Stimulated activated CD8-positive, alpha-beta memory T cell treated with anti-CD3 and anti-CD28 coated beads, Interleukin-2, amount 100 ng/mL, for 1 hour (primary cell): ENCODE results near the gene PROCA1.
"Not testable (repeated sequence)": the region's sequence is repeated elsewhere in the genome, so short reads cannot be mapped to it uniquely, and the experiment has no call there.

ENCODE experiments used
- DNase-seq, 2 donors: peaks; one replicate each; pipeline ENCODE4 v3.0.0-alpha.2; 2020; ENCODE audit warnings: low read depth in 2 of 2

The PROCA1 gene

DNA sequence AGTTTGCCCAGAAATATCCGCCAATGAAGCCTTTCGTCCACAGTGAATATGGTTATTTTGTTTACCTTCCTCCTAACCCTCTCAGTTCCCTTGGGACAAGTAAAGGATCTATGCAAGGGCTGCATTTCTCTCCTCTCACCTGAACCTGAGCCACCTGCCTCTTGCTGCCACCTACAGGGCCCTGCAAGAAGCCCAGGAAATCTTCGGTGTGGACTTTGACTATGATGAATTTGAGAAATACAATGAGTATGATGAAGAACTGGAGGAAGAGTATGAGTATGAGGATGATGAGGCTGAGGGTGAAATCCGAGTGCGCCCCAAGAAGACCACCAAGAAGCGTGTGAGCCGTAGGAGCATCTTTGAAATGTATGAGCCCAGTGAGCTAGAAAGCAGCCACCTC is 35.7 kb downstream of the PROCA1 start:
- DNase-seq = no peak

DNA sequence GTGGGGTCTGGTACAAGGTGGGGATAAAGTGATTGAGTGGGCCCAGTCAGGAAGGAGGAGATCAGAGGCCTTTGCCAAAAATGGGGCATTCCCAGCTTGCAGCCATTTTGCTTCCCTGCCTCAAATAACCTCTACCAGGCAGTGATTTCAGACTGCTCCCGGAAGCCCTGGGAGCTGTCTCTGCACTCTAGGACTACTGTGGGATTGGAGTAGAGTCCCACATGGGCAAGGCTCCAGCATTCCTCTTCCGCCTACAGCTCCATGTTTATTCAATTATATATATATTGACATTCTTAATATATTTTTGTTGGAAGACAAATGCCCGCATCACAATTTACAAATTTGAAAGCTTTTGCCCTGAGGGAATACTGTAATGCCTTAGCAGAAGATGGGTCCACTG is 36.2 kb downstream of the PROCA1 start:
- no peak for DNase-seq

DNA sequence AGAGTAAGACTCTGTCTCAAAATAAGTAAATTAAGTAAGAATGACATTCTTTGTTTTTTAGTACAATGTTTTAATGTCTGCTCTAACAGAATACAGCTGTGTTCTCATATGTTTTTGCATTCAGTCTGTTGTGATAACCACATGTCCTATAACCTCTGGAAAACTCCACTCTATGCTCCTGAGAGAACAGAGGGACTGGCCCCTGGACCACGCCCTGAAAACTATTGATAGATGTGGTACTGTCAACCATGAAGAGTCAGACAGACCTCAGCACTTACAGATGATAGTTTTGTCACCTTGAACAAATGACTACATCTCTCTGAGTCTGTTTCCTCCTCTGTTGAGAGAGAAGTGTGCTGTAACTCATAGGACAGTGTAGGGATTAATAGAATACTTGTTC is 41.8 kb downstream of the PROCA1 start:
- no peak for DNase-seq

DNA sequence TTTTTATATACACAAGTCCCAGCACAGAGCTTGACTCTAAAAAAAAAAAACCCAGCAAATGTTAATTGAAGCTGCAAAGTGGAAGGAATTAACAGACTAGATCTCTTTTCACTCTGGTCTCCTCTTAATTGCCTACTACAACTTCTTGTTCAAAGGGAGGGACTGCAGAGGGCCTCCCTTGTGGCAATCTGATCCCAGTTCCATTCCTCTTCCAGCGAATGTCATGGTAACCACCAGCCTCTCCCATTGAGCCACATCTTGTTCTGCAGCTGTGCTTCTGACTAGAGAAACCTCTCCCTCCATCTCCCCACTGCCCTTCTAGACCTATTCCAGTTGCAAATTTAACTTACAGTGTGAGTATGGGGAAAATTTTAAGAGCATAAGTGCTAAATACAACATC is 43.8 kb downstream of the PROCA1 start:
- DNase-seq = no peak

DNA sequence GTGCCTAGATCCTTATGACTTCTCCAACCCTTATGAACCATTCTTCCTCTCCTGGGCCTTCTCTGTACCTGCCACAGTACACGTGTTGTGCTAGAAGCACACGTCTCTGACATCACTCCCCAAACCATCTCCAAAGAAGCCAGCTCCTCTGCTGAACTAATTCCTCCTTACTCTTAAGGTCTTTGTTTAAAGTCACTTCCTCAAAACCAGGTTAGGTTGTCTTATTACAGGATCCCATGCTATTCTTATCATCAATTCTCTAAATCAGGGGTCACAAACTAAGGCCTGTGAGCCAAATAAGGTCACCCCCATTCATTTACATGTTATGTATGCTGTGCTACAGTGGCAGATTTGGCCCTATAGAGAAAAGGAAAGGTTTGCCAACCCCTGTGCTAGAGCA is 45.7 kb downstream of the PROCA1 start:
- no peak for DNase-seq

DNA sequence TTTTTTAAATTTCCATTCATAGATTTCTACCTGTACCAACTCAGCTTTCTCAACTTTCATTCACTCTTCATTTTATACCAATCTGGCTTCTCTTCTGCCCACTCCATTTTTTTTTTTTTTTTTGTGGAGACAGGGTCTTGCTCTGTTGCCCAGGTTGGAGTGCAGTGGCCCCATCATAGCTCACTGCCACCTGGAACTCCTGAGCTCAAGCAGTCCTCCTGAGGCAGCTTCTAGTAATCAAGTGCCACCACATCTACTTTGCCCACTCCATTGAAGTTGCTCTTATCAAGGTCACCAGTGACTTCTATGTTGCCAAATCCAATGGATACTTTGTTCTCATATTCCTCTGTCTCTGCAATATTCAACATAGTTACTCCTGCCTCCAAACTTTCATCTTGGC is 48.0 kb downstream of the PROCA1 start:
- no peak for DNase-seq

DNA sequence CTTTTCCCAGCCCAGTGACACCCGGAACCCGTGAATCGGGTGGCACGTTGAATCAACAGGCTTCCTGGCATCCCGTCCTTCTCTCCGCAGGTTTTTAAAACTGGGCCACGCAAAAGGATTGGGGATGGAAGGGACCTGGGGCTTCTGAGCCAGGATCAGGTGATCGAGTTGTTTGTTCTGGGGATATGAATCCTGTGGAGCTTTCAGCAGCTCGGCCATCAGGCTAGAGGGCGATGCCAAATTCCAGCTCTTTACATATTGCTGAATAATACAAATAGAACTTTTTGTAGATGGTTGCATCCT is 49.2 kb downstream of the PROCA1 start:
- no peak for DNase-seq

DNA sequence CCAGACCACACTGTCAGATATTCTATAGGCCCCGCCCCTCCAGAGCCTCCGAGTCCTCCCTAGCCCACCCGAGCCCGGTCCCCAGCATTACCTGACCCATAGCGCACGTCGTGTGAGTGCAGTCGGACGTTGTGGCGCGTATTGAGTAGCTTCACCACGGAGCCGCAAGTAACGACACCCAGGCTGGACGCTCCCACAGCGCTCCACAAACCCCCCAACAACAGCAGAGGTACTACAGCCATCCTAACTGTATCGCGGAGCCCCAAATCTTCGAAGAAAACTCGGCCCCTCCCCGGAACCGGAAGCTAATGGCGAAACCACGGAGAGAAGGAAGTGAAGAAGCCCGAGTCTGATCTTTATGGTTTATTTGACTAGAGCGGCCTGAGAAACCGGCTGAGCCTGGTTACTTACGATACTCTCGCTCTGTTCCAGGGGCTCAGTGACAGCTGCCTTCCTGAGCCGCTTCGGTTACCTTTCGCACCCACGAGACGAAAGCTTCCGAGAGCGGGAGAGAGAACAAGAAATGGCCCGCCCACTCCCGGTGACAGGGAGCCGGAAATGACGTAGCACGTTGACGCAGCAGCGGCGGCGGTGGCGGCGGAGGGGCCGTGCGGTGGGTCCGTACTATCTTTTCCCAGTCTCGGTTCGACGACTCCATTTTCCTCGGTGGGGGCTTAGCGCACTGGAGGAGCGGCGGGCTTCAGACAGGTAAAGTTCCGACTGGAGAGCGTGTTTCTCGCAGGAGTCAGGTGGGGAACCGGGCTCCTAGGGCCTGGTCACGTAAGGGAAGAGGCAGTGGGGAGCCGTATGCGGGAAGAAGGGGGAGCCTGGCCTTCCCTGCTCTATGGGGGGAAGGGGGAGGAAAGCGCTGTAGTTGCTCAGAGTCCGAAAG is 49.8 kb downstream of the PROCA1 start, which contains the start of the genes SDF2 and SUPT6H:
SDF2 (minus strand) TSS at position 272 of the 892 bp plus-strand sequence; CDS start at position 242, 30 bp downstream.
SUPT6H (plus strand) TSS at position 571 of the 892 bp plus-strand sequence. CDS start 11,197 bp downstream, outside the sequence.
- DNase-seq = peak; percentile 89 to 90

DNA sequence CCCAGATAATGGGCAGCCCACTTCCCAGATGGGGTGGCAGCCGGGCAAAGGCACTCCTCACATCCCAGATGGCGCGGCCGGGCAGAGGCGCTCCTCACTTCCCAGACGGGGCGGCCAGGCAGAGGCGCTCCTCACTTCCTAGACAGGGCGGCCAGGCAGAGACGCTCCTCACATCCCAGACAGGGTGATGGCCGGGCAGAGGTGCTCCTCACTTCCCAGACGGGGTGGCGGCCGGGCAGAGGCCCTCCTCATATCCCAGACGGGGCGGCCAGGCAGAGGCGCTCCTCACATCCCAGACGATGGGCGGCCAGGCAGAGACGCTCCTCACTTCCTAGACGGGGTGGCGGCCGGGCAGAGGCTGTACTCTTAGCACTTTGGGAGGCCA is 52.2 kb downstream of the PROCA1 start:
- DNase-seq = not testable (repeated sequence)

DNA sequence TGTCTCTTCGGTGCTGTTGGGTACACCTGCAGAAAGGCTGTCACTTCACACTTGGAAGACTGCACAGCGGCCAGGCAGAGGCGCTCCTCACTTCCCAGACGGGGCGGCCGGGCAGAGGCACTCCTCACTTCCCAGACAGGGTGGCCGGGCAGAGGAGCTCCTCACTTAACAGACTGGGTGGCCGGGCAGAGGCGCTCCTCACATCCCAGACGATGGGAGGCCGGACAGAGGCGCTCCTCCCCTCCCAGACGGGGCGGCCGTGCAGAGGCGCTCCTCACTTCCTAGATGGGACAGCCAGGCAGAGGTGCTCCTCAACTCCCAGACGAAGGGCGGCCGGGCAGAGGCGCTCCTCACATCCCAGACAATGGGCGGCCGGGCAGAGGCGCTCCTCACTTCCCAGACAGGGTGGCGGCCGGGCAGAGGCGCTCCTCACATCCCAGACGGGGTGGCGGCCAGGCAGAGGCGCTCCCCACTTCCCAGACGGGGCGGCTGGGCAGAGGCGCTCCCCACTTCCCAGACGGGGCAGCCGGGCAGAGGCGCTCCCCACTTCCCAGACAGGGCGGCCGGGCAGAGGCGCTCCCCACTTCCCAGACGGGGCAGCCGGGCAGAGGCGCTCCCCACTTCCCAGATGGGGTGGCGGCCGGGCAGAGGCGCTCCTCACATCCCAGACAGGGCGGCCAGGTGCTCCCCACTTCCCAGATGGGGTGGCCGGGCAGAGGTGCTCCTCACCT is 52.8 kb downstream of the PROCA1 start:
- DNase-seq = not testable (repeated sequence)

DNA sequence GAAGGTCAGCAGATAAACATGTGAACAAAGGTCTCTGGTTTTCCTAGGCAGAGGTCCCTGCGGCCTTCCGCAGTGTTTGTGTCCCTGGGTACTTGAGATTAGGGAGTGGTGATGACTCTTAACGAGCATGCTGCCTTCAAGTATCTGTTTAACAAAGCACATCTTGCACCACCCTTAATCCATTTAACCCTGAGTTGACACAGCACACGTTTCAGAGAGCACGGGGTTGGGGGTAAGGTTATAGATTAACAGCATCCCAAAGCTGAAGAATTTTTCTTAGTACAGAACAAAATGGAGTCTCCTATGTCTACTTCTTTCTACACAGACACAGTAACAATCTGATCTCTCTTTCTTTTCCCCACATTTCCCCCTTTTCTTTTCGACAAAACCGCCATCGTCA is 53.3 kb downstream of the PROCA1 start:
- not testable (repeated sequence) for DNase-seq

DNA sequence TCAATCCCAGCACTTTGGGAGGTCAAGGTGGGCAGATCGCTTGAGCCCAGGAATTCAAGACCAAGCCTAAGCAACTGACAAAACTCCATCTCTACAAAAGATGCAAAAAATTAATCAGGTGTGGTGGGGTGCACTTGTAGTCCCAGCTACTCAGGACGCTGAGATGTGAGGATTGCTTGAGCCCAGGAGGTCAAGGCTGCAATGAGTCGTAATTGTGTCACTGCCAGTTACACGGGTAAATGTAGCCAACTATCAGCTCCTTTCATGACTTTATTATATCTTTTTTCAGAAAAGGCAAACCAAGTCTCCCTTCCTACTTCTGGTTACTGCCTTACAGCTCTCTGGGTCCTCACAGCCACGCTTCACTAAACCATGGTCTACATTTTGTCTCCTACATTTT is 53.9 kb downstream of the PROCA1 start:
- DNase-seq = no peak

DNA sequence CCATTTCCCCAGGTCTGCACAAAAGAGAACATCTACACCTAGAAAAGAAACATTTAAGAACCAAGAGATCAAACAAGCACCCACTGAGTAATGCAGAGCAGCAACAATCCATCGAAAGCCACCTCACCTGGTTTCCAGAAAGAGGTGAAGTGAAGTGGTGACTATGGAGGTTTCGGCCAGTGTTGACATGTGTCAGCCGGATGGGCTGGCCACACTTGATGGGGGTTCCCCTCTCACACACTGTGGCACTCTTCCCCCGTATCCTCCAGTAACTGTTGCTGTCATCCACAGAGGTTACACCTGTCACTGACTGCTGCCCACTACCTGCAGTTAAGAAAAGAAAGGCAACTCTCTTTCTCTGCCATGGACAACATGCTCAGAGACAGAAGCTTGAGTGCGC is 56.5 kb downstream of the PROCA1 start:
- no peak for DNase-seq
